Loucy (cell line): ENCODE results near the gene PTGES2.

Source experiments
- H2AFZ ChIP-seq: fragments of 200-600 bp; sonication (generic); 2 replicates; pipeline ENCODE4 v1.6.0; 2016; ENCODE audit warnings: antibody characterized with exemption, mild to moderate bottlenecking, low read length, moderate library complexity
- H3F3A ChIP-seq: fragments of 200-600 bp; 2 replicates; pipeline ENCODE4 v1.6.0; 2016; ENCODE audit warnings: antibody characterized with exemption, low read depth, mild to moderate bottlenecking
- H3K27me3 ChIP-seq: fragments of 200-600 bp; sonication (generic); 2 replicates; pipeline ENCODE4 v1.6.1; 2014; ENCODE audit warnings: low read length, mild to moderate bottlenecking; ENCODE audit not compliant: insufficient read depth, poor library complexity, severe bottlenecking
- H3K36me3 ChIP-seq: fragments of 200-600 bp; sonication (generic); 2 replicates; pipeline ENCODE4 v1.6.1; 2016; ENCODE audit warnings: low read length; ENCODE audit not compliant: insufficient read depth
- H3K4me1 ChIP-seq: fragments of 200-600 bp; sonication (generic); 2 replicates; pipeline ENCODE4 v1.5.1; 2014; ENCODE audit warnings: low read length, mild to moderate bottlenecking; ENCODE audit not compliant: insufficient read depth, poor library complexity, severe bottlenecking
- H3K4me2 ChIP-seq: fragments of 200-600 bp; sonication (generic); 2 replicates; pipeline ENCODE4 v1.6.0; 2014; ENCODE audit warnings: antibody characterized with exemption, low read length, low read depth, mild to moderate bottlenecking; ENCODE audit not compliant: poor library complexity, severe bottlenecking
- H3K4me3 ChIP-seq: fragments of 200-600 bp; sonication (generic); 2 replicates; pipeline ENCODE4 v1.5.1; 2014; ENCODE audit warnings: low read length, mild to moderate bottlenecking, mixed read lengths; ENCODE audit not compliant: poor library complexity, severe bottlenecking
- H3K79me2 ChIP-seq: fragments of 200-600 bp; sonication (generic); 2 replicates; pipeline ENCODE4 v1.6.1; 2014; ENCODE audit warnings: low read length; ENCODE audit not compliant: insufficient read depth
- H3K9ac ChIP-seq: fragments of 200-600 bp; sonication (generic); 2 replicates; pipeline ENCODE4 v1.6.0; 2014; ENCODE audit warnings: mild to moderate bottlenecking, low read depth, low read length, moderate library complexity; ENCODE audit not compliant: poor library complexity, severe bottlenecking
- H3K9me2 ChIP-seq: fragments of 200-600 bp; sonication (generic); replicated peaks from 2 replicates; pipeline ENCODE4 v1.6.1; 2016; ENCODE audit warnings: low read depth, low read length, mixed read lengths
- H3K9me3 ChIP-seq: fragments of 200-600 bp; sonication (generic); 2 replicates; pipeline ENCODE4 v1.6.1; 2014; ENCODE audit warnings: mild to moderate bottlenecking, antibody characterized with exemption, low read length, low read depth; ENCODE audit not compliant: insufficient read depth
- H4K20me1 ChIP-seq: fragments of 200-600 bp; sonication (generic); 2 replicates; pipeline ENCODE4 v1.6.0; 2014; ENCODE audit warnings: antibody characterized with exemption, low read length, mild to moderate bottlenecking; ENCODE audit not compliant: insufficient read depth, poor library complexity, severe bottlenecking
- EZH2phosphoT487 ChIP-seq: fragments of 200-600 bp; IDR thresholded peaks from 2 replicates; pipeline ENCODE4 v1.6.1; 2018; ENCODE audit warnings: antibody characterized with exemption, mild to moderate bottlenecking, moderate library complexity, borderline replicate concordance
- TF ChIP-seq, protein P1 (sequence below): fragments of 200-600 bp; sonication (generic); conservative IDR thresholded peaks from 2 replicates; pipeline ENCODE4 v1.5.1; 2014; ENCODE audit warnings: mild to moderate bottlenecking, antibody characterized with exemption, low read length

PTGES2 gene

DNA sequence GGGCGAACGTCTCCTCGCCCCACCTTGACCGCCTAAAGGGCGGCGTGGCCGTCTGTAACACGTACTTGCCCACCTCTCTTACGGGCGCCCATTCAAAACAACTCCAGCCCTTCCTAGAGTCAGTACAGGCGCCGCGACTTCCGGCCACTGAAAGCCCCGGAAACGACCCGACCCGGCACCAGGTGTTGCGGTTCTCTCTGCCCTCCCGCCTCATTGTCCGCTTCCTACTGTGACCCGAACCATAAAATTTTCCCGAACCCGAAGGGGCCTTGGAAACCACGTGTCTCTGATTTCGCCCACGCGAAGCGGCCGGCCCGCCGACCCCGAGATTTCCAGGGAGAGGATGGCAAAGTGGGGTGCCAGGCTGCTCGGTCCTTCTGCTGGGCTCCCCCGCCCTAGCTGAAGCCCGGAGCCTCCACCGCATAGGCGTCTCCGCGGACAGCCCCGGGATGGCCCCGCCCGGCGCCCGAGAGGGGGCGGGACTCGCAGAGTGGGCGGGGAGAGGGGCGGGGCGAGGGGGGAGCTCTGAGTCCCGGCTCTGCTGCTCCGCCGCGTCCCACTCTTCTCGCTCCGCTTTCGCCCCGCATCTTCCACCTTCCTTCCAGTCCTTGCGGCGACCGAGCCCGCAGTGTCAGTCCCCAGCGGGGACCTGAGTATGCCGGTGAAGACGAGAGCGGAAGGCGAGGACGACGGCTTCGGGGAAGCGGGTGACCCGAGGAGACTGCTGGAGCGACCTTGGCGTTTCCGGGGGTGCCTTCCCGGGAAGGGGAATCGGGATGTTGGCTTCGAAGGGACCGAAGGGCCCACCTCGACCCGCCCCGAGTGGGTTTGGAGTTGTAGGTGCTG, 684 bp upstream of the PTGES2 start:
- H2AFZ ChIP-seq, result peak overlapping the region; percentile 99
- peak overlapping the region; percentile 83 for H3K4me3 ChIP-seq

DNA sequence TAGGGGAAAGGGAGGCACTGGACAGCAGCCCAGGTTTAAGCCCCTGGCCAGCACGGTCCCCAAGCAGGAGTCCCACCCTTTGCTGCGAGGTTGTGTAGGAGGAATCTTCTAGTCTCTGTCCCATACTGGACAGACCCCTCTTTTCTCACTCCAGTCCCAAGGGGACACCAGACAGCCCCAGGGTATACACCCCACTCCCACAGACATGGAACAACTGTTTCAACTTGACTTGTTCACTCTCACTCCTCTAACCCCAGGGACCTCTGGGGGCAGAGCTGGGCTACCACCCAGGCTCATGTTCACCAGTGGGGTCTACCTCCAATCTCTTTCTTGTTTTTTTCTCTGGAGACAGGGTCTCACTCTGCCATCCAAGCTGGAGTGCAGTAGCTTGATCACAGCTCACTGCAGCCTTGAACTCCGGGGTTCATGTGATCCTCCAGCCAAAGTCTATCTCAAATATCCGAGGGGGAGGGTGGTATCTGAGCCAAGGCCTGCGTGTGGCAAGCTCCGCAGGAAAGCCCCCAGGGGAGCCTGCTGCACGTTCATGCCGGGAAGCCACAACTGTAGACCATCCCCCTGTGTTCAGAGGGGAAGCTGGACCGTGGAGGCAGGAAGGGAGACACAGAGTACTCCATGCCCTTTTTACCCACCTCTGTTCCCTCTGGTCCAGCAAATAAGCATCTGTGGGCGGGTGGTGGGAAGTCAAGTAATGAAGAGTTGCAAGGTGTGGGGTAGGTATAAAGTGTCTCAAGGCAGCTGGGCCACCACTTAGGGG, 1.8 kb downstream of the PTGES2 start:
- H3K4me3 ChIP-seq, result peak overlapping the region; percentile 83
- peaks cover 10% of the 10 kb centered on the region; the same call in 1 of the 2 replicates for H3K36me3 ChIP-seq
- H3K9ac ChIP-seq, result peak overlapping the region; percentile 78
- H4K20me1 ChIP-seq, result peaks cover 10% of the 10 kb centered on the region
- H3K4me2 ChIP-seq, result peak overlapping the region; percentile 92
- peaks cover 22% of the 10 kb centered on the region for H3K4me1 ChIP-seq
- H3K79me2 ChIP-seq, result peaks cover 32% of the 10 kb centered on the region
- no peaks in the 10 kb centered on the region for H3K27me3 ChIP-seq
- TF ChIP-seq, protein P1, sequence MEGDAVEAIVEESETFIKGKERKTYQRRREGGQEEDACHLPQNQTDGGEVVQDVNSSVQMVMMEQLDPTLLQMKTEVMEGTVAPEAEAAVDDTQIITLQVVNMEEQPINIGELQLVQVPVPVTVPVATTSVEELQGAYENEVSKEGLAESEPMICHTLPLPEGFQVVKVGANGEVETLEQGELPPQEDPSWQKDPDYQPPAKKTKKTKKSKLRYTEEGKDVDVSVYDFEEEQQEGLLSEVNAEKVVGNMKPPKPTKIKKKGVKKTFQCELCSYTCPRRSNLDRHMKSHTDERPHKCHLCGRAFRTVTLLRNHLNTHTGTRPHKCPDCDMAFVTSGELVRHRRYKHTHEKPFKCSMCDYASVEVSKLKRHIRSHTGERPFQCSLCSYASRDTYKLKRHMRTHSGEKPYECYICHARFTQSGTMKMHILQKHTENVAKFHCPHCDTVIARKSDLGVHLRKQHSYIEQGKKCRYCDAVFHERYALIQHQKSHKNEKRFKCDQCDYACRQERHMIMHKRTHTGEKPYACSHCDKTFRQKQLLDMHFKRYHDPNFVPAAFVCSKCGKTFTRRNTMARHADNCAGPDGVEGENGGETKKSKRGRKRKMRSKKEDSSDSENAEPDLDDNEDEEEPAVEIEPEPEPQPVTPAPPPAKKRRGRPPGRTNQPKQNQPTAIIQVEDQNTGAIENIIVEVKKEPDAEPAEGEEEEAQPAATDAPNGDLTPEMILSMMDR, result no peak
- no peak for TF ChIP-seq EZH2phosphoT487
- H3K9me2 ChIP-seq, result no peaks in the 10 kb centered on the region
- no peaks in the 10 kb centered on the region for H3K9me3 ChIP-seq
- H2AFZ ChIP-seq, result no peak overlapping the region
- H3F3A ChIP-seq, result no peaks in the 10 kb centered on the region

More for the DNA sequence above, 684 bp upstream of the PTGES2 start:
- Histone ChIP-seq H3K36me3 (no peaks in the 10 kb centered on the region), H3K4me2 (peak overlapping the region; percentile 92), H3K27me3 (no peaks in the 10 kb centered on the region), H3K4me1 (peaks cover 22% of the 10 kb centered on the region), H3F3A (no peaks in the 10 kb centered on the region), H4K20me1 (peaks cover 10% of the 10 kb centered on the region), H3K9ac (peak overlapping the region; percentile 78), H3K79me2 (peaks cover 32% of the 10 kb centered on the region), H3K9me3 (no peaks in the 10 kb centered on the region), H3K9me2 (no peaks in the 10 kb centered on the region)
- TF ChIP-seq, protein P1, result no peak
- no peak for TF ChIP-seq EZH2phosphoT487

DNA sequence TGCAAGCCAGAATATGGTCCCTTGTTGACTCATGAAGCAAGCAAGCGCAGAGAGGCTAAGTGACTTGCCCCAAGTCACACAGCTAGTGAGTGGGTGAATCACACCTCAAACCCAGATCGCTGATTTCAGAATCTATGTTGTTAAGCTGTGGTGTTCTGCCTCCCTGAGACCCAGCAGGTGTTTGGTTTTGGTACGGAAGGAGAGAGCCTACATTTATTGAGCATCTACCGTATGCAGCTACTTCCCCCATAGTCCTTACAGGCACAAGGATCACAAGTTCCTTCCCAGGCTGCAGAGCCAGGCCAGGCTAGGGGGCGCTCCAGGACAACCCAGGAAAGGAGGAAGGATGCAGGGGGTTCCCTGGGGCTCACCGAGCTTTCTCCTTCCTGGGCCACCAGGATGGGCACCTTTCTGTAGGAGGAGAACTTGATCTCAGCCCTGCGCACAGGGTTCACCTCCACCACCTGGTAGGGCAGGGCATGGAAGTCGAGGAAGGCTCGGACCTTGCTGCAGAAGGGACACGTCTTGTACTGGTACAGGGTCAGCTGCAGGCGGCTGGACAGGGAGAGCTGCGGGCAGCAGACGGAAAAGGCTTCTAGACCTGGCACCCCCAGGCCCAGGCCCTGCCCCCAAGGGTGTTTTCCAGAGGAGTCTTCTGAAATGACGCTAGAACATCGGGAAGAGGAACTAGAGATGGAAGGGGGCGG, 2.5 kb downstream of the PTGES2 start:
- peaks cover 10% of the 10 kb centered on the region for H4K20me1 ChIP-seq
- H3K79me2 ChIP-seq, result peaks cover 32% of the 10 kb centered on the region
- H3K9me2 ChIP-seq, result no peaks in the 10 kb centered on the region
- peaks cover 22% of the 10 kb centered on the region for H3K4me1 ChIP-seq
- peak overlapping the region; percentile 83 for H3K4me3 ChIP-seq
- peak overlapping the region; percentile 78 for H3K9ac ChIP-seq
- H3K9me3 ChIP-seq, result no peaks in the 10 kb centered on the region
- peaks cover 10% of the 10 kb centered on the region; the same call in 1 of the 2 replicates for H3K36me3 ChIP-seq
- no peaks in the 10 kb centered on the region for H3F3A ChIP-seq
- H3K27me3 ChIP-seq, result no peaks in the 10 kb centered on the region
- TF ChIP-seq EZH2phosphoT487, result no peak
- TF ChIP-seq, protein P1, result peak; percentile 88
- H2AFZ ChIP-seq, result no peak overlapping the region
- H3K4me2 ChIP-seq, result peak overlapping the region; percentile 92
